Nephron (organoid): ENCODE measurements around the gene LRRN4.

Experiments
- H3K27ac Mint-ChIP-seq, 3 experiments: 2 replicates each; pipeline ENCODE4 v1.8.0; 2020; ENCODE audit warnings: mixed read lengths in 3 of 3, mild to moderate bottlenecking in 2 of 3, moderate library complexity in 1 of 3
- H3K27me3 Mint-ChIP-seq: 2 replicates; pipeline ENCODE4 v1.8.0; 2021; ENCODE audit warnings: low read depth, mild to moderate bottlenecking, moderate library complexity, mixed read lengths
- H3K36me3 Mint-ChIP-seq: 2 replicates; pipeline ENCODE4 v1.8.0; 2020; ENCODE audit warnings: low read depth, mixed read lengths
- H3K4me1 Mint-ChIP-seq: 2 replicates; pipeline ENCODE4 v1.8.0; 2020; ENCODE audit warnings: mixed read lengths
- H3K4me3 Mint-ChIP-seq, 3 experiments: 2 replicates each; pipeline ENCODE4 v1.8.0; 2020; ENCODE audit warnings: mild to moderate bottlenecking in 3 of 3, mixed read lengths in 3 of 3, moderate library complexity in 2 of 3
- H3K9me3 Mint-ChIP-seq: 2 replicates; pipeline ENCODE4 v1.8.0; 2020; ENCODE audit warnings: mixed read lengths
- CTCF ChIP-seq, 3 experiments: fragments of 200-600 bp; sonication (generic); IDR thresholded peaks; one replicate each; pipeline ENCODE4 v1.5.0; 2021; ENCODE audit warnings: antibody characterized with exemption in 3 of 3; ENCODE audit not compliant: unreplicated experiment in 3 of 3

Gene LRRN4

GRCh38 chr20:6007094-6007528 is 46.7 kb downstream of the LRRN4 start:
- H3K36me3 Mint-ChIP-seq = peaks cover 22% of the 10 kb centered on the region
- no peaks in the 10 kb centered on the region for H3K9me3 Mint-ChIP-seq
- peak overlapping the region; percentile 91 to 97 (median 92) for H3K4me3 Mint-ChIP-seq
- TF ChIP-seq CTCF (IDR thresholded peaks at IDR 0.05; ENCODE audit: unreplicated experiment in 3 of 3) = no peak
- H3K4me1 Mint-ChIP-seq = peaks cover 25% of the 10 kb centered on the region
- H3K27ac Mint-ChIP-seq = peak overlapping the region; percentile 69 to 93 (median 78)
- no peaks in the 10 kb centered on the region for H3K27me3 Mint-ChIP-seq

- TF ChIP-seq CTCF (IDR thresholded peaks at IDR 0.05; ENCODE audit: unreplicated experiment in 3 of 3) = no peak
Measured at GRCh38 chr20:6006603-6006949, 47.3 kb downstream of the LRRN4 start.

GRCh38 chr20:6000871-6001270 is 53.0 kb downstream of the LRRN4 start:
- Mint-ChIP-seq H3K36me3 (peaks cover under 1% of the 10 kb centered on the region), H3K4me3 (no peak overlapping the region), H3K9me3 (no peaks in the 10 kb centered on the region), H3K27ac (no peak overlapping the region), H3K4me1 (peaks cover 9% of the 10 kb centered on the region), H3K27me3 (no peaks in the 10 kb centered on the region)
- TF ChIP-seq CTCF (IDR thresholded peaks at IDR 0.05; ENCODE audit: unreplicated experiment in 3 of 3) = no peak

More at GRCh38 chr20:6006603-6006949, 47.3 kb downstream of the LRRN4 start:
- Mint-ChIP-seq H3K4me1 (peaks cover 25% of the 10 kb centered on the region), H3K9me3 (no peaks in the 10 kb centered on the region), H3K27me3 (no peaks in the 10 kb centered on the region), H3K4me3 (peak overlapping the region; percentile 91 to 97 (median 92)), H3K36me3 (peaks cover 17% of the 10 kb centered on the region), H3K27ac (peak overlapping the region; percentile 69 to 93 (median 78))

- Mint-ChIP-seq H3K27ac (no peak overlapping the region), H3K27me3 (no peaks in the 10 kb centered on the region), H3K4me3 (no peak overlapping the region), H3K9me3 (no peaks in the 10 kb centered on the region), H3K36me3 (peaks cover 5% of the 10 kb centered on the region), H3K4me1 (peaks cover 5% of the 10 kb centered on the region)
- no peak for TF ChIP-seq CTCF (IDR thresholded peaks at IDR 0.05; ENCODE audit: unreplicated experiment in 3 of 3)
Measured at GRCh38 chr20:5999783-6000182, 54.1 kb downstream of the LRRN4 start.

- H3K9me3 Mint-ChIP-seq = no peaks in the 10 kb centered on the region
- no peak for TF ChIP-seq CTCF (IDR thresholded peaks at IDR 0.05; ENCODE audit: unreplicated experiment in 3 of 3)
- H3K27me3 Mint-ChIP-seq = no peaks in the 10 kb centered on the region
- no peaks in the 10 kb centered on the region for H3K4me1 Mint-ChIP-seq
- no peak overlapping the region for H3K4me3 Mint-ChIP-seq
- H3K27ac Mint-ChIP-seq = no peak overlapping the region
- H3K36me3 Mint-ChIP-seq = peaks cover 5% of the 10 kb centered on the region
Measured at GRCh38 chr20:5996765-5997164, 57.1 kb downstream of the LRRN4 start.

GRCh38 chr20:5991623-5992441 is 62.0 kb downstream of the LRRN4 start:
- H3K27me3 Mint-ChIP-seq = no peaks in the 10 kb centered on the region
- H3K36me3 Mint-ChIP-seq = peaks cover 25% of the 10 kb centered on the region
- no peak for TF ChIP-seq CTCF (IDR thresholded peaks at IDR 0.05; ENCODE audit: unreplicated experiment in 3 of 3)
- H3K9me3 Mint-ChIP-seq = no peaks in the 10 kb centered on the region
- H3K27ac Mint-ChIP-seq = peak overlapping the region; percentile 83 to 89 (median 84)
- no peak overlapping the region for H3K4me3 Mint-ChIP-seq
- H3K4me1 Mint-ChIP-seq = no peaks in the 10 kb centered on the region
